Loucy (cell line): Measurements from ENCODE around the gene TMEM117.

ENCODE experiments used
- H2AFZ ChIP-seq: fragments of 200-600 bp; sonication (generic); 2 replicates; pipeline ENCODE4 v1.6.0; 2016; ENCODE audit warnings: antibody characterized with exemption, mild to moderate bottlenecking, low read length, moderate library complexity
- H3F3A ChIP-seq: fragments of 200-600 bp; 2 replicates; pipeline ENCODE4 v1.6.0; 2016; ENCODE audit warnings: antibody characterized with exemption, low read depth, mild to moderate bottlenecking
- H3K27me3 ChIP-seq: fragments of 200-600 bp; sonication (generic); 2 replicates; pipeline ENCODE4 v1.6.1; 2014; ENCODE audit warnings: low read length, mild to moderate bottlenecking; ENCODE audit not compliant: insufficient read depth, poor library complexity, severe bottlenecking
- H3K36me3 ChIP-seq: fragments of 200-600 bp; sonication (generic); 2 replicates; pipeline ENCODE4 v1.6.1; 2016; ENCODE audit warnings: low read length; ENCODE audit not compliant: insufficient read depth
- H3K4me1 ChIP-seq: fragments of 200-600 bp; sonication (generic); 2 replicates; pipeline ENCODE4 v1.5.1; 2014; ENCODE audit warnings: low read length, mild to moderate bottlenecking; ENCODE audit not compliant: insufficient read depth, poor library complexity, severe bottlenecking
- H3K4me2 ChIP-seq: fragments of 200-600 bp; sonication (generic); 2 replicates; pipeline ENCODE4 v1.6.0; 2014; ENCODE audit warnings: antibody characterized with exemption, low read length, low read depth, mild to moderate bottlenecking; ENCODE audit not compliant: poor library complexity, severe bottlenecking
- H3K4me3 ChIP-seq: fragments of 200-600 bp; sonication (generic); 2 replicates; pipeline ENCODE4 v1.5.1; 2014; ENCODE audit warnings: low read length, mild to moderate bottlenecking, mixed read lengths; ENCODE audit not compliant: poor library complexity, severe bottlenecking
- H3K79me2 ChIP-seq: fragments of 200-600 bp; sonication (generic); 2 replicates; pipeline ENCODE4 v1.6.1; 2014; ENCODE audit warnings: low read length; ENCODE audit not compliant: insufficient read depth
- H3K9ac ChIP-seq: fragments of 200-600 bp; sonication (generic); 2 replicates; pipeline ENCODE4 v1.6.0; 2014; ENCODE audit warnings: mild to moderate bottlenecking, low read depth, low read length, moderate library complexity; ENCODE audit not compliant: poor library complexity, severe bottlenecking
- H3K9me2 ChIP-seq: fragments of 200-600 bp; sonication (generic); replicated peaks from 2 replicates; pipeline ENCODE4 v1.6.1; 2016; ENCODE audit warnings: low read depth, low read length, mixed read lengths
- H3K9me3 ChIP-seq: fragments of 200-600 bp; sonication (generic); 2 replicates; pipeline ENCODE4 v1.6.1; 2014; ENCODE audit warnings: mild to moderate bottlenecking, antibody characterized with exemption, low read length, low read depth; ENCODE audit not compliant: insufficient read depth
- H4K20me1 ChIP-seq: fragments of 200-600 bp; sonication (generic); 2 replicates; pipeline ENCODE4 v1.6.0; 2014; ENCODE audit warnings: antibody characterized with exemption, low read length, mild to moderate bottlenecking; ENCODE audit not compliant: insufficient read depth, poor library complexity, severe bottlenecking
- CTCF ChIP-seq: fragments of 200-600 bp; sonication (generic); conservative IDR thresholded peaks from 2 replicates; pipeline ENCODE4 v1.5.1; 2014; ENCODE audit warnings: mild to moderate bottlenecking, antibody characterized with exemption, low read length
- EZH2phosphoT487 ChIP-seq: fragments of 200-600 bp; IDR thresholded peaks from 2 replicates; pipeline ENCODE4 v1.6.1; 2018; ENCODE audit warnings: antibody characterized with exemption, mild to moderate bottlenecking, moderate library complexity, borderline replicate concordance

The TMEM117 gene

GRCh38 chr12:44159216-44159615 lies 323.3 kb downstream of the TMEM117 start:
- Histone ChIP-seq H3K4me3 (no peak overlapping the region), H3F3A (no peaks in the 10 kb centered on the region), H2AFZ (no peak overlapping the region), H3K9ac (no peak overlapping the region), H3K36me3 (no peaks in the 10 kb centered on the region), H3K4me1 (no peaks in the 10 kb centered on the region), H3K79me2 (no peaks in the 10 kb centered on the region), H3K9me3 (no peaks in the 10 kb centered on the region), H3K4me2 (no peak overlapping the region), H3K9me2 (no peaks in the 10 kb centered on the region), H3K27me3 (no peaks in the 10 kb centered on the region), H4K20me1 (no peaks in the 10 kb centered on the region)
- TF ChIP-seq EZH2phosphoT487 (no peak), CTCF (no peak)

GRCh38 chr12:44159862-44160261 lies 324.0 kb downstream of the TMEM117 start:
- Histone ChIP-seq H2AFZ (no peak overlapping the region), H3F3A (no peaks in the 10 kb centered on the region), H3K27me3 (no peaks in the 10 kb centered on the region), H3K4me3 (no peak overlapping the region), H3K79me2 (no peaks in the 10 kb centered on the region), H3K36me3 (no peaks in the 10 kb centered on the region), H3K9ac (no peak overlapping the region), H3K9me3 (no peaks in the 10 kb centered on the region), H4K20me1 (no peaks in the 10 kb centered on the region), H3K4me1 (no peaks in the 10 kb centered on the region), H3K4me2 (no peak overlapping the region), H3K9me2 (no peaks in the 10 kb centered on the region)
- TF ChIP-seq EZH2phosphoT487, result no peak

DNA sequence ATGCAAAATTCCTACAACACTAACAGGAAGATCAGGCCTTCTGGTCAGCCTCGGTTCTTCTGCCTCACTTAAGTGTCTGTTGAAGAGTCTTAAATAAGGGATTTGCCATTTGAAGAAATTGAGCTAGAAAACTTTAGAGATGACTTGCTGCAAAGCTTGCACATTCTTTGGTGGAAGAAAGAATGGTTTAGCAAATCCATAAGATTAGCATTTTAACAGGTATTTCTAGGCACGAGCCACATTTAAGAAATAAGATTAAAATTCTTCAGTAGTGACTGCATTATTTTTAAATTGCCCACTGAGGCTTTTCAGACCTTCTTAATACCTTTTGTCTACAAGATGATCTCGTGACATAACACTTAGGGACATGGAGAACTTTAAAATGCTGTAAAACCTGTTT lies 327.1 kb downstream of the TMEM117 start:
- Histone ChIP-seq H2AFZ (no peak overlapping the region), H3K36me3 (no peaks in the 10 kb centered on the region), H3K9ac (no peak overlapping the region), H4K20me1 (no peaks in the 10 kb centered on the region), H3K27me3 (no peaks in the 10 kb centered on the region), H3K4me2 (no peak overlapping the region), H3K4me3 (no peak overlapping the region), H3K9me3 (no peaks in the 10 kb centered on the region), H3K9me2 (no peaks in the 10 kb centered on the region), H3K4me1 (no peaks in the 10 kb centered on the region), H3K79me2 (no peaks in the 10 kb centered on the region), H3F3A (no peaks in the 10 kb centered on the region)
- TF ChIP-seq EZH2phosphoT487, result no peak
- TF ChIP-seq CTCF, result no peak

DNA sequence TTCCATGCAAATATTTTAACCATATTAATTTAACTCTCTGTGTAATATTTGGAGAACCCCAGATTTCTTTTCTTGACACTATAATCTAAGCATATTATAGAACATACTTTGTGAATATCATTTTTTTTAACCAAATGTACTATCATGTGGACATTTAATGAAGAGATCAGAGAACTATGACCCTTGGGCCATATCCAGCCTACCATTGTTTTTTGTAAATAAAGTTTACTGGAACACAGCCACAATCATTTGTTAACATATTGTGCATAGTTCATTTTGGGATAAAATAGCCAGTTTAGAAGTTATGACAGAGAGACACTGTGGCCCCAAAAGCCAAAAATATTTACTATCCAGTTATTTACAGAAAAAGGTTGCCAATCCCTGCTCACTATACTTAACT lies 338.2 kb downstream of the TMEM117 start:
- Histone ChIP-seq H3K4me3 (no peak overlapping the region), H3K36me3 (no peaks in the 10 kb centered on the region), H3K79me2 (no peaks in the 10 kb centered on the region), H4K20me1 (no peaks in the 10 kb centered on the region), H2AFZ (no peak overlapping the region), H3F3A (no peaks in the 10 kb centered on the region), H3K27me3 (no peaks in the 10 kb centered on the region), H3K9me3 (no peaks in the 10 kb centered on the region), H3K4me1 (no peaks in the 10 kb centered on the region), H3K9ac (no peak overlapping the region), H3K9me2 (no peaks in the 10 kb centered on the region), H3K4me2 (no peak overlapping the region)
- no peak for TF ChIP-seq EZH2phosphoT487
- TF ChIP-seq CTCF, result no peak
